Transverse colon (tissue), 4 donors: ENCODE measurements around the gene SLIT3. TPM values are rescaled to one million over a fixed set of nuclear protein-coding genes. Genes with fewer than 3 reads are reported as not detected.

ENCODE experiments used
- DNase-seq: peaks from one replicate; pipeline ENCODE4 v3.0.0-alpha.2; 2019
- H3K27ac ChIP-seq, 4 donors: fragments of 200-600 bp; sonication (generic); 2 replicates each; pipeline ENCODE4 v1.5.1; 2016 to 2018; ENCODE audit warnings: inconsistent platforms in 4 of 4
- H3K27me3 ChIP-seq: fragments of 200-600 bp; sonication (generic); 2 replicates; pipeline ENCODE4 v1.5.1; 2017; ENCODE audit warnings: inconsistent platforms
- H3K36me3 ChIP-seq, 4 donors: fragments of 200-600 bp; sonication (generic); 2 replicates each; pipeline ENCODE4 v1.5.1; 2017 to 2019; ENCODE audit warnings: inconsistent platforms in 4 of 4
- H3K4me1 ChIP-seq, 4 donors: fragments of 200-600 bp; sonication (generic); 2 replicates each; pipeline ENCODE4 v1.5.1; 2017 to 2020; ENCODE audit warnings: inconsistent platforms in 4 of 4
- H3K4me3 ChIP-seq, 4 donors: fragments of 200-600 bp; sonication (generic); 1 replicate in 1 of 4; 2 replicates in 3 of 4; pipeline versions ENCODE4 v1.5.1 to v1.6.1; 2017 to 2019; ENCODE audit warnings: inconsistent platforms in 4 of 4
- H3K9me3 ChIP-seq, 2 donors: fragments of 200-600 bp; sonication (generic); 2 replicates each; pipeline ENCODE4 v1.5.1; 2017 to 2019; ENCODE audit warnings: inconsistent platforms in 2 of 2
- EP300 ChIP-seq: sonication (generic); formaldehyde crosslinking; IDR thresholded peaks from one replicate; pipeline ENCODE4 v1.6.1; 2017; ENCODE audit warnings: antibody characterized with exemption, low read depth
- POLR2A ChIP-seq: fragments of 450-650 bp; IDR thresholded peaks from one replicate; pipeline ENCODE4 v1.6.1; 2016; ENCODE audit warnings: antibody characterized with exemption, mild to moderate bottlenecking, moderate library complexity
- POLR2AphosphoS5 ChIP-seq, 3 donors: sonication (generic); formaldehyde crosslinking; IDR thresholded peaks; one replicate each; pipeline ENCODE4 v1.6.1; 2016; ENCODE audit warnings: antibody characterized with exemption in 3 of 3
- WGBS, 2 donors: methylation state at CpG; one replicate each; pipeline ENCODE4 v1.1.5; 2018; ENCODE audit warnings: low coverage in 1 of 2; 5-methylcytosine and 5-hydroxymethylcytosine counted together
- in situ Hi-C, 4 donors: fragments of 200-750 bp; cut with MboI; loops; one replicate each; pipeline versions ENCODE4 v1.15.0 to v1.15.1; 2017; ENCODE audit warnings: low sequenced_read_pairs in 3 of 4, low pct_ligation_motif_present in 1 of 4, low pct_unique_long_range_greater_than_20kb in 1 of 4
- intact Hi-C: fragments of 100-400 bp; cut with DNase I; formaldehyde crosslinking; loops from one replicate; pipeline ENCODE4 v1.15.1; 2023; ENCODE audit warnings: low total_unique reads
- total RNA-seq, 4 donors: library from RNA; depleted of rRNA; stranded (reverse); fragments of >200 nt; gene quantifications; one replicate each; pipeline ENCODE4 v1.1.0, GENCODE V29; 2016
- TF ChIP-seq, protein P1 (sequence below), 5 experiments: fragments of 200-600 bp in 3 of 5; fragments of 450-650 bp in 2 of 5; sonication (generic) in 3 of 5; IDR thresholded peaks; 1 replicate in 2 of 5; 2 replicates in 3 of 5; pipeline ENCODE4 v1.5.1; 2016 to 2017; ENCODE audit warnings: antibody characterized with exemption in 5 of 5, inconsistent platforms in 3 of 5, mild to moderate bottlenecking in 2 of 5, moderate library complexity in 1 of 5

The SLIT3 gene
- total RNA-seq, 4 donors from 2014 or later: 6.7 to 60.5 (median 9.6) TPM

DNA sequence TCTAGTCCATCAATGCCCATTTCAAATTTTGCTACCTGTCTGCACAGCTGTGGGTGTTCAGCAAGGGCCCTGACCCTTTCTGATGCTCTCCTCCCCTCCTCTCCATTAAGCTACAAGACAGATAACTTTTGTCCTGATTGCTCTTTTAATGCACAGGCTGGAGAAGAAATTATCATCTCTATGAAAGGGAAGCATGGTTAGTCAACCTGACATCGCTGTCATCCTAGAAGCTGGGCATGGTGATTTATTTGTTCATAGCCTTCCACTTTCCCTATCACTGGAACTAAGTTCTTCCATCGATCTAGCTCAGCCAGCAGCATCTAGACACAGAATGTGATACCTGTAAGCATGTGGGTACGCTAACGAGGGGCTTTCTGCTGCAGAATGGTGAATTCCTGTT is 50.1 kb downstream of the SLIT3 start:
- intact Hi-C loops: no loop called here
- DNase-seq: no peak
- no peaks in the 10 kb centered on the region for H3K9me3 ChIP-seq
- WGBS, 2 donors: 75 to 76% methylated on average over 2 to 4 of the region's 4 CpGs
- no peaks in the 10 kb centered on the region for H3K27me3 ChIP-seq
- TF ChIP-seq, protein P1, sequence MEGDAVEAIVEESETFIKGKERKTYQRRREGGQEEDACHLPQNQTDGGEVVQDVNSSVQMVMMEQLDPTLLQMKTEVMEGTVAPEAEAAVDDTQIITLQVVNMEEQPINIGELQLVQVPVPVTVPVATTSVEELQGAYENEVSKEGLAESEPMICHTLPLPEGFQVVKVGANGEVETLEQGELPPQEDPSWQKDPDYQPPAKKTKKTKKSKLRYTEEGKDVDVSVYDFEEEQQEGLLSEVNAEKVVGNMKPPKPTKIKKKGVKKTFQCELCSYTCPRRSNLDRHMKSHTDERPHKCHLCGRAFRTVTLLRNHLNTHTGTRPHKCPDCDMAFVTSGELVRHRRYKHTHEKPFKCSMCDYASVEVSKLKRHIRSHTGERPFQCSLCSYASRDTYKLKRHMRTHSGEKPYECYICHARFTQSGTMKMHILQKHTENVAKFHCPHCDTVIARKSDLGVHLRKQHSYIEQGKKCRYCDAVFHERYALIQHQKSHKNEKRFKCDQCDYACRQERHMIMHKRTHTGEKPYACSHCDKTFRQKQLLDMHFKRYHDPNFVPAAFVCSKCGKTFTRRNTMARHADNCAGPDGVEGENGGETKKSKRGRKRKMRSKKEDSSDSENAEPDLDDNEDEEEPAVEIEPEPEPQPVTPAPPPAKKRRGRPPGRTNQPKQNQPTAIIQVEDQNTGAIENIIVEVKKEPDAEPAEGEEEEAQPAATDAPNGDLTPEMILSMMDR (IDR thresholded peaks at IDR 0.05): no peak
- TF ChIP-seq EP300 (no peak), POLR2AphosphoS5 (IDR thresholded peaks at IDR 0.05) (no peak), POLR2A (no peak)
- no peak overlapping the region for H3K27ac ChIP-seq
- no peaks in the 10 kb centered on the region for H3K36me3 ChIP-seq
- no peaks in the 10 kb centered on the region for H3K4me1 ChIP-seq
- H3K4me3 ChIP-seq: no peak overlapping the region
- in situ Hi-C loops: no loop called here

DNA sequence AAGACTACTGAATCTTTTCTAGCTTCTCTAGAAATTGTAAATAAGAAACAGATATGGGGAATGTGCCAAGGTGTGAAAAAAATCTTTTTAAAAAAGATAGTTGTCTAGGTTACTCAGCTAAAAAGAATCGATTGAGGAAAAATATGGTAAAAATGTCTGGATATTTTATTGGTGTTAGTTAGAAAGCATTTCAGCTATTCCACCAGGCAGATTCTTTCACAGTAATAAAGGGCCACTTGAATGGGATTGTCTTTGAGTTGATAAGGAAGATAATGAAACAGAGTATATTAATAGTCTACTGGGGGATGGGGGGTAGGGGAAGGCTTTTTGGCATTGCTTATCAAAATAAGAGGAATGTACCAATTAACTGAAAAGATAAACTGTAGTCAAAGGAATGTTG is 51.9 kb downstream of the SLIT3 start:
- H3K9me3 ChIP-seq: no peaks in the 10 kb centered on the region
- intact Hi-C loops (no loop called here), in situ Hi-C loops (no loop called here)
- no peak for DNase-seq
- WGBS, 2 donors: 53 to 57% methylated on average over 1 of the region's 1 CpG
- H3K27me3 ChIP-seq: no peaks in the 10 kb centered on the region
- H3K36me3 ChIP-seq: no peaks in the 10 kb centered on the region
- H3K4me3 ChIP-seq: no peak overlapping the region
- TF ChIP-seq POLR2A (no peak), POLR2AphosphoS5 (IDR thresholded peaks at IDR 0.05) (no peak), EP300 (no peak)
- TF ChIP-seq, protein P1 (IDR thresholded peaks at IDR 0.05): no peak
- no peaks in the 10 kb centered on the region for H3K4me1 ChIP-seq
- H3K27ac ChIP-seq: no peak overlapping the region

DNA sequence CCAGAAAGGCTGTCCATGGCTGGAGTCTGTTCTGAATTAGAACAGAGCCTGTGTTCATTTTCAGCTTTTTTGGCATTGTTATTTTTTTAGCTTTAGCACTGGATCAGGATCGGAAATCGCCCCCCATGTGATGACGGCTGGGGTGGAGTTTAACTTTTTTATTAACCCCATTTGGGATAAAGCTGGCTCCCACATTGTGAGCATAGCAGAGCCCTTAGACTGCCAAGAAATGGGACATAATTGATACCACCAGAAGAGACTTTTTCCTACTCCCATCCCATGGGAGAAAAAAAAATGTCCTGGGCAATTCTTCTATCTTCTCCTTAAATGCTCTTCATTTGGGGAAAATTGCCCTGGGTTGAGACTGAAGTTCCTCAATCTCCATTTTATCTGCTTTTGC is 52.4 kb downstream of the SLIT3 start:
- WGBS, 2 donors: 79 to 83% methylated on average over 3 of the region's 3 CpGs
- no peak for TF ChIP-seq POLR2A
- no peak for TF ChIP-seq POLR2AphosphoS5 (IDR thresholded peaks at IDR 0.05)
- TF ChIP-seq, protein P1 (IDR thresholded peaks at IDR 0.05): no peak
- intact Hi-C loops (no loop called here), in situ Hi-C loops (no loop called here)
- DNase-seq: no peak
- Histone ChIP-seq H3K4me3 (no peak overlapping the region), H3K9me3 (no peaks in the 10 kb centered on the region), H3K36me3 (no peaks in the 10 kb centered on the region), H3K4me1 (no peaks in the 10 kb centered on the region), H3K27ac (no peak overlapping the region), H3K27me3 (no peaks in the 10 kb centered on the region)

DNA sequence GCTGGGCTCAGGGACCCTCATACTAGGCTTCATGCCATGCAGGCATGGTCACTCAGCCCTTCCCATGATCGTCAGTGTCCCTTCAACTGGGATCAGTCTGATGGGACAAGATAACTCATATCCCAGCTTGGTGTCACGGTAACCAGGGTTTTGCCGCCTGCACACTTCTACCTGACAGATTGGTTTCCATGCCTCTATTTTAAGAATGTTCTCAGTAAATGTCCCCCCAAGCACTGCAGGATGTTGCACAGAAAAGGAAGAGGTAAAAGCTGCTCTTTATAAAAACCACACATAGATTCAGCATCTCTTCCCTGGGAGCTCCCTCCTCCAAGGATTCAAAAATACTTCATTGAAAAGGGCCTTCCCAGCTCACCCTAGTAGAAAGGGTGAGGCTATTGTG is 56.1 kb downstream of the SLIT3 start:
- 80% methylated on average over 3 of the region's 3 CpGs; no CpG with 5 or more reads in 1 of the 2 donors for WGBS, 2 donors
- no peak overlapping the region for H3K27ac ChIP-seq
- H3K4me1 ChIP-seq: no peaks in the 10 kb centered on the region
- DNase-seq: no peak
- H3K36me3 ChIP-seq: no peaks in the 10 kb centered on the region
- in situ Hi-C loops: no loop called here
- intact Hi-C loops: no loop called here
- no peaks in the 10 kb centered on the region for H3K27me3 ChIP-seq
- TF ChIP-seq, protein P1 (IDR thresholded peaks at IDR 0.05): no peak
- TF ChIP-seq POLR2A (no peak), EP300 (no peak), POLR2AphosphoS5 (IDR thresholded peaks at IDR 0.05) (no peak)
- H3K9me3 ChIP-seq: peaks cover 0 to 3% of the 10 kb centered on the region in 2 donors
- H3K4me3 ChIP-seq: no peak overlapping the region
